SH-SY5Y (cell line): ENCODE measurements around the gene IL10.

Source experiments
- GATA2 ChIP-seq: IDR thresholded peaks from 2 replicates; pipeline ENCODE4 v1.6.1; 2011; ENCODE audit warnings: mild to moderate bottlenecking, low read depth, low read length
- GATA3 ChIP-seq: IDR thresholded peaks from 2 replicates; pipeline ENCODE4 v1.6.1; 2011; ENCODE audit warnings: low read depth, mild to moderate bottlenecking, low read length, moderate library complexity

DNA sequence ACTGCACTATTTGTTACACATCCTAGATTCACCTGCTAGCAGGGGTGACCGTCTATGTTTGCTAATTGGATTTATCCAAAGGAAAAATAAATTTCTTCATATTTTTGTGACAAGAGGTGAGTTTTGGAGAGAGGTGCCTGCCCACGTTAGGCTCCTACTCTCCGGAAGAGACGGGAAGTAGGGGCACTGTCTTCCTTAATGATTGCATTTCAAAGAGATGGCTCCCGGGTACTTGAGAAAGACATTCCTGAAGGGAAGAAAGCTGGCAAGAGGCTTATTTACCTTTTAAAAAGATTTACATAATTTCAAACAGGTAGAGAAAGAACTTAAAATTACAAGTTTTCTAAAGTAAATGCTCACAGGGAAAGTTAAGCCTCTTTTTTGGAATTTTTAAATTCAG lies 20.4 kb downstream of the IL10 start:
- TF ChIP-seq GATA2, result no peak
- TF ChIP-seq GATA3, result no peak
